ENCODE results near the gene FKBP1A.

DNA sequence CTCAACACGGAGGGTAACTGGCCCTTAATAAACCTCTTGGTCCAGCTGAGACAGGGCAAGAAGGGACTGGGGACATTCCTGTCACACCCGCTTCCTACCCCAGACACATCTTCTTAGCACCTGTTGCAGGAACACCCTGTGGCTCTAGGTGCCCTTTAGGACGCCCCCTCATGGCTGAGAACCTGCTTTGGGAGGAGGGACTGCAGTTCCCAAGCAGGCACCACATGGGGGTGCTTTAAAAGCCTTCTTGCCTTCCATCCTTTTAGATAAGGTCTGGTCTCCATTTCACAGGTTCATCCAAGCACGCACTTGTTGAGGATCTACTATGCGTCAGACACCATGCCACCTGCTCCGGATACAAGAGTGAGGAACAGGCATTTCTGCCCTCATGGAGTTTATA, 47.2 kb upstream of the FKBP1A start:
- no peak for TF ChIP-seq POLR2A (IDR thresholded peaks at IDR 0.05)
- TF ChIP-seq, protein P1, sequence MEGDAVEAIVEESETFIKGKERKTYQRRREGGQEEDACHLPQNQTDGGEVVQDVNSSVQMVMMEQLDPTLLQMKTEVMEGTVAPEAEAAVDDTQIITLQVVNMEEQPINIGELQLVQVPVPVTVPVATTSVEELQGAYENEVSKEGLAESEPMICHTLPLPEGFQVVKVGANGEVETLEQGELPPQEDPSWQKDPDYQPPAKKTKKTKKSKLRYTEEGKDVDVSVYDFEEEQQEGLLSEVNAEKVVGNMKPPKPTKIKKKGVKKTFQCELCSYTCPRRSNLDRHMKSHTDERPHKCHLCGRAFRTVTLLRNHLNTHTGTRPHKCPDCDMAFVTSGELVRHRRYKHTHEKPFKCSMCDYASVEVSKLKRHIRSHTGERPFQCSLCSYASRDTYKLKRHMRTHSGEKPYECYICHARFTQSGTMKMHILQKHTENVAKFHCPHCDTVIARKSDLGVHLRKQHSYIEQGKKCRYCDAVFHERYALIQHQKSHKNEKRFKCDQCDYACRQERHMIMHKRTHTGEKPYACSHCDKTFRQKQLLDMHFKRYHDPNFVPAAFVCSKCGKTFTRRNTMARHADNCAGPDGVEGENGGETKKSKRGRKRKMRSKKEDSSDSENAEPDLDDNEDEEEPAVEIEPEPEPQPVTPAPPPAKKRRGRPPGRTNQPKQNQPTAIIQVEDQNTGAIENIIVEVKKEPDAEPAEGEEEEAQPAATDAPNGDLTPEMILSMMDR (IDR thresholded peaks at IDR 0.05), result no peak

All from testis (tissue), 2 donors.